Activated CD8-positive, alpha-beta memory T cell treated with anti-CD3 and anti-CD28 coated beads for 1 hour (primary cell): Measurements from ENCODE around the gene SDHAF2.
A peak's percentile ranks its signal among the peaks of the same experiment; 100 is the strongest.
"Not testable (repeated sequence)": the region's sequence is repeated elsewhere in the genome, so short reads cannot be mapped to it uniquely, and the experiment has no call there.

ENCODE experiments used
- DNase-seq, 2 donors: peaks; one replicate each; pipeline ENCODE4 v3.0.0-alpha.2; 2020; ENCODE audit warnings: low read depth in 1 of 2; ENCODE audit errors: extremely low read depth in 1 of 2

Gene SDHAF2

GRCh38 chr11:61475433-61475832 is 45.5 kb downstream of the SDHAF2 start:
- DNase-seq: no peak

- no peak for DNase-seq
Observed at GRCh38 chr11:61476371-61476770, 46.4 kb downstream of the SDHAF2 start.

DNA sequence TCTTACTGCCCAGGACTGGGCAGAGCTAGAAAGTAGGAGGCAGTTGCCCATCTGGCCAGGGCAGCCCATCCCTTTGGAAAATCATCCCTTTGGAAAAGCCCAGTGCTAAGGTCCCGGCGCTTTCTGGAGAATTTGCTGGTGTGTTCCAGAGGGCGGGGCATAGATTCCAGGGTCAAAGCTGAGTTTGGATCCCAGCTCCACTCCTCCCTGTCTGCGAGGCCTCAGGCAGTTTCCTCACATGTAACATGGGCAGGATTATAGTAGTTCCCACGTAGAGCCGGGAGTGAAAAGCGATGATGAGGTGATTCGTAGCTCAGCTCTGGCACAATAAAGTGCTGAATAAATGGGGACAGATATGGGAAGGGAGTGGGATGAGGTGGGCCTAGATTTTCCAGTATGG is 47.2 kb downstream of the SDHAF2 start:
- DNase-seq: no peak

DNA sequence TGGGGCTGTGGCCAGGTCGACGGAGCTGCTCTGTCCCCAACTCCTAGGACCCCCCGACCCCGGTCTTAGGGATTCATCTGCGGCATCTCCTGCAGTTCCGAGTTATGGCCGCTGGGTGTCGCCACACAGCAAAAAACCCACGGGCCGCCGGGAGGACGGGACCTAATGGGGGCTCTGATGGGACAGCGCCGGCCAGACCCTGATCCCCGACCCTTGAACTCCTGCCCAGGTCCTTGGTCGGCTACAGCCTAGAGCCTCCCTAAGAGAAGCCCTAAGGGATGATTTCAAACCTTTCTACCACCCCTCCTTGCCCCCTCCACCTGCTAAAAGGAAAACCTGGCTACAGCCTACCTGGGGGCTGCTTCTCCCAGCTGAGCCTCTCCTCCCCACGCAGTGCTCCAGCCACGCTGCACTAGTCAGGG is 47.8 kb downstream of the SDHAF2 start:
- peak; percentile 9 to 33 for DNase-seq

GRCh38 chr11:61479360-61480058 is 49.6 kb downstream of the SDHAF2 start:
- not testable (repeated sequence) for DNase-seq

DNA sequence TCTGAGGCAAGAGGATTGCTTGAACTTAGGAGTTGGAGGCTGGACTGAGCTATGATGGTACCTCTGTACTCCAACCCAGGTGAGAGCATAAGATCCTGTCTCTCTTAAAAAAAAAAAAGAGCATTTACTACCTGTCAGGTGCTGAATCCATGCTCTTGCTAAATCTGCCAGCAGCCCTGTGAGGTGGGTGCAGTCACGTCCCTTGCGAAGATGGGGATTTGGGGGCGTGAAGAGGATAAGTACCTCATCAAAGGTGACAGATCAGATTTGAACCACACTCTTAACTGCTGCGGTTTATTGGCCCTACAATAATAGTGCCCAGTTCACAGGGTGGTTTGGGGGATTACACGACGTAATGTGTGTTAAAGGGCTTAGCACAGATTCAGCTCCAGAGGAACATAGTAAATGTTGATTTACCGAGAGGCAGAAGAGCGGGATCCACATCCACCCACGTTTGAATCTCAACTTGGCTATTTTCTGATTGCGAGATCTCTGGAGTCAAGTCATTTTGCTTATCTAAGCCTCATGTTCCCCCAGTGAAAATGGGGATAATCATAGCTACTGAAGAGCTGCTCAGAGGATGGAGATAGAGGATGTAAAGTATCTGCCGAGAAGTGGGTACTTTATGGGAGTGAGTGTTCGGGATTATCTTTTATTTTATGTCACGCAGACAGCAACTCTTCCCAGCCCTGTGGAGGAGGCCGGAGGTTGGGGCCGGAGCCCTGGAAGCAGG is 50.5 kb downstream of the SDHAF2 start:
- DNase-seq: no peak

DNA sequence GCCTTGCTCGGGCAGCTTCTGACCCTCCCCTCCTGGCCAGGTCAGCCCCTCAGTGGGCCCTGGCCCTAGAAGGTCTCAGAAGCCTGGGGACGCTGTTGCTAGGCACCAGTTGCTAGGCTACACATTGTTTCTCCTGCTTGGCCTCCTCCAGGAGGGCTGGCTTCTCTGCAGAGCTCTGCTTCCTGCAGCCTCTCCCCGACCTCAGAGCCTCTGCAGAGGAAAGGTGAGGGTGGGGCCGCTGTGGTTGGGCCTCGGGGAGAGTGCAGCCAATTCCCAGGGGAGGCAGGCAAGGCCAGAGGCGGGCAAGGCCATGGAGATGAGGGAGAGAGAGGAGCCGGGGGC is 51.0 kb downstream of the SDHAF2 start:
- no peak for DNase-seq

DNA sequence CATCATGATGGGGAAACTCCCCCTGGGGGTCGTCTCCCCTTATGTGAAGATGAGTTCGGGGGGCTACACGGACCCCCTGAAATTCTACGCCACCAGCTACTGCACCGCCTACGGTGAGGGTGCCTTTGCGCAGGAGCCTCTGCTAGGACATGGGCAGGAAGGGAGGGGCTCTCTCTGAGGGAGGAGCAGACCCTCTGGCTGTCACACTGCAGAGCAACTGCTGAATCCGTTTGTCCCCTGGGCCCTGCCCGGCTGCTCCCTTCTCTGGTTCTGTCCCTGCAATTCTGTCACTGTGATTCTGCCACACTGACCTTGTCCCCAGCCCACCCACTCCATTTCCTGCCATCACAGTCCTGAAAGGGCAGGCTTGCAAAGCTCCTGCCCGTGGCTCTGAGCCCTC is 51.9 kb downstream of the SDHAF2 start:
- DNase-seq: no peak

- DNase-seq: no peak
Observed at GRCh38 chr11:61482513-61482912, 52.6 kb downstream of the SDHAF2 start.

DNA sequence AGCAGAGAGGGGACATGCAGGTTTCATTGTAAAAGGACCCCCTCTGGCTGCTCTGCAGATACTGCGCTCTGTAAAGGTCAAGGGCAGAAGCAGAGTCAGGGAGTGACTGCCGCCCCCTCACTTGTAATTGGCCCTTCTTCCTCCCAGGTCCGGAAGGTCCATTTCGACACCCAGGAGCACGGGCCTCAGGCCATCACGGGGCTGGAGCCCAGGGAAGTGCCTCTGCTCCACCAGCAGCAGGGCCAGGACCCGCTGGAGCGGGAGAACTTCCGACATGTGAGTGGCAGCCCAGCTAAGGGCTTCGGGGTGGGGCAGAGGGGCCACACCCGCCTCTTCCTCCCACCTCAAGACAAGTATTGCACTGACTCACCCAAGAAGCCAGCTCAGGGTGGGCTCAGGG is 54.6 kb downstream of the SDHAF2 start:
- no peak for DNase-seq

DNA sequence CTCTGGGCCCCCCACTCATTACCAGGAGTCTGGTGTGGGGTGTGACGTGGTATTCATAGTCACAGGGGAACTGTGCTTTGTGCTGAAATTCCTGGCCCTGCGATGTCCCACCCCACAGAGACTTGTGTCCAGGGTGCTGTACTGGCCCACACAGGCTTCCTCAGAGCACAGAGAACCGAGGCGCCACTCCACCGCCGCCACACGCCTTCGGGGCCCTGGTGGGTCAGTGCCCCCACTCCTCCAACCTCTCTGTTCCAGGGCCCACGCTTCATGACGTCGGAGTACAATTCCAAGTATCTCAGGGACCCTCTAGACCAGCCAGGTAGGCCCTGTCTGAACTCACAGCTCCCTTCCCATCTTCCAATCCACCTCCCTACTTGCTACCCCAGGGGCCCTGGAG is 55.2 kb downstream of the SDHAF2 start:
- no peak for DNase-seq

DNA sequence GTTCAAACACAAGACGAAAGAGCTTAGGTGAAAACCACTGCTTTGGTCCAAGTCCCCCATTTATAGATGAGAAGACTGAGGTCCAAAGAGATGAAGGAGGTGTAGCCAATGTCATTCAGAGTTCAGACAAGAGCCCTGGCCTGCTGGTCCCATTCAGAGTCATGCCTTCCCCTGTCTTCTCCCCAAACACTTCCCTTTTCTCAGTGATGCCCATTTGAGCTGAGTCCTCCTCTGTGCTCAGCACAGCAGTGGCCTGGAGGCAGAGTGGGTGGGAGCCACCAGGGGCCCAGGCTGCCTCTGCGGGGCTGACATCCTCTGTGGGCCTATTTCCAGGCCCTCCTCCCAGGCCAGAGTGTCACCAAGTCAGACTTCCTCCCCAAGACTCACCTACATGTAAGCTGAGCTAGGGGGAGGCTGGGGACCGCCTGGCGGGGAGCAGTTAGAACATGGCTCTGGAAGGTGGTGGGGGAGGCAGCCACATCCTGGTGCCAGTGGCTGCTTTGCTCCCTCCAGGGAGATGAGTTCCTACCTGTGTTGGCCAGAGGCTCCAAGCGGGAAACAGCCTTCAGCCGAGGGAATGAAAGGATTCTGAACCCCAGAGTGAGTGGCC is 56.2 kb downstream of the SDHAF2 start:
- no peak for DNase-seq

DNA sequence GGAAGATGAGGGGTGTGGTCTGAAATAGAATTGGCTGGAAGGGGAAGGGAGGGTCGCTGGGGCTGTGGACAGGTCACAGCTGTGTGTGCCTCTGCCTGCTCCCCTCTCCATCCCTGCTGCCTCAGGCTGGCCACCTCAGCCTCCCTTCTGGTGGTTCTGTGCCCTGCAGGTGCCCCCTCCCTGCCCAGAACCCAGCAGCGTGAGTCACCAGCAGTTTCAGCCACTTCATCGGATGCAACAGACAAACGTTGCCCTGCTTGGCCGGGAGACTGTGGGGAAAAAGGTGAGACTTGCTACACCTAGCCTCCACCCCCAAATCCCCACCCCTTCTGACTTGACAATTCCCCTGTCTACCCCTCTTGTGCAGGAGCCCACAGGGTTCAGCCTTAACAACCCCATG is 56.9 kb downstream of the SDHAF2 start:
- no peak for DNase-seq

GRCh38 chr11:61487342-61488025 is 57.6 kb downstream of the SDHAF2 start:
- no peak for DNase-seq

GRCh38 chr11:61488651-61489291 is 58.8 kb downstream of the SDHAF2 start:
- DNase-seq: no peak

- no peak for DNase-seq
Observed at GRCh38 chr11:61489833-61490721, 60.2 kb downstream of the SDHAF2 start.

- DNase-seq: no peak
Observed at GRCh38 chr11:61491736-61492395, 61.9 kb downstream of the SDHAF2 start.

DNA sequence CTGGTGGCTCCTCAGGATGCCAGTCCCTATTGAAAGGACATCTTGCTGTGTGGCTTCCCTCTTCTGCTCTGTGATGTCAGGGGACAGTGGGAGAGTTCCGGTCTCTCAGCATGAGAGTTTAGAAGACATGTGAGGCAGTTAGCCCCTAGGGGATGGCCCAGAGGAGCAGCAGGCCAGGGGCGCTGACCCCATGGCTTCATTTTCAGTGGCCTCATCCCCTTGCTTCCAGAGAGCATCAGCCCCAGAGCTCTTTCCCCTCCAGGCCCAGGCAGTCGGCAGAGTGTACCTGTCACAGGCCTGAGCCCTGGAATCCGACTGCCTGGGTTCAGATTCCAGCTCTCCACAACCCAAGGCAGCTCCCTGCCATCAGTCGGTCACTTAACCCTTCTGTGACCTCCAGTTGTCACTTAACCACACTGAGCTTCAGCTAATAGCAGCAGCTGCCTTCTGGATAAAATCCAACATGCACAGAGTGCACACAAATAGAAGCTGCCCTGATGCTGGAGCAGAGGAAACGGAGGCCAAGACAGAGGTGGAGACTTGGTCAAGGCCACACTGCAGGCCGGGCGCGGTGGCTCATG is 64.5 kb downstream of the SDHAF2 start:
- DNase-seq: no peak
